Keratinocyte (primary cell): ENCODE data around the gene PHOX2A. TPM values are rescaled to one million over a fixed set of nuclear protein-coding genes. Genes with fewer than 3 reads are reported as not detected.
"Not testable (repeated sequence)": the region's sequence is repeated elsewhere in the genome, so short reads cannot be mapped to it uniquely, and the experiment has no call there.

Experiments
- DNase-seq: peaks from one replicate; pipeline ENCODE4 v3.0.0-alpha.2; 2011; ENCODE audit warnings: low read depth, missing footprints, low spot score
- FAIRE-seq: peaks from 2 replicates; lab custom pipeline; 2011; peaks lifted over from hg19 to GRCh38; lab: Jason Lieb, UNC
- H2AFZ ChIP-seq: 2 replicates; pipeline ENCODE4 v1.6.0; 2012; ENCODE audit warnings: low read length, control low read depth, inconsistent platforms; ENCODE audit not compliant: control insufficient read depth
- H3K27ac ChIP-seq: 2 replicates; pipeline ENCODE4 v1.5.1; 2011; ENCODE audit warnings: low read length; ENCODE audit not compliant: control insufficient read depth, insufficient read depth
- H3K27me3 ChIP-seq: 3 replicates; pipeline ENCODE4 v1.6.0; 2011; ENCODE audit warnings: low read length; ENCODE audit not compliant: control insufficient read depth, insufficient read depth; ENCODE audit errors: extremely low read depth
- H3K36me3 ChIP-seq, 2 experiments: 2 replicates in 1 of 2; 3 replicates in 1 of 2; pipeline ENCODE4 v1.5.1; 2011; ENCODE audit warnings: low read length in 2 of 2, mild to moderate bottlenecking in 1 of 2; ENCODE audit not compliant: control insufficient read depth in 2 of 2, insufficient read depth in 2 of 2; ENCODE audit errors: extremely low read depth in 1 of 2
- H3K4me1 ChIP-seq: 3 replicates; pipeline ENCODE4 v1.5.1; 2011; ENCODE audit warnings: low read length; ENCODE audit not compliant: control insufficient read depth, insufficient read depth; ENCODE audit errors: extremely low read depth
- H3K4me2 ChIP-seq: 3 replicates; pipeline ENCODE4 v1.6.0; 2011; ENCODE audit warnings: low read depth, low read length; ENCODE audit not compliant: control insufficient read depth, insufficient read depth; ENCODE audit errors: extremely low read depth
- H3K4me3 ChIP-seq, 3 experiments: fragments of 200-600 bp in 1 of 3; sonication (generic) in 1 of 3; 2 replicates in 2 of 3; 3 replicates in 1 of 3; pipeline ENCODE4 v1.5.1; 2011 to 2016; ENCODE audit warnings: low read length in 3 of 3, mild to moderate bottlenecking in 3 of 3, control low read depth in 2 of 3, inconsistent platforms in 1 of 3, low read depth in 1 of 3, mixed read lengths in 1 of 3, mixed run types in 1 of 3, moderate library complexity in 1 of 3; ENCODE audit not compliant: control insufficient read depth in 2 of 3, insufficient read depth in 2 of 3; ENCODE audit errors: extremely low read depth in 1 of 3
- H3K79me2 ChIP-seq: 2 replicates; pipeline ENCODE4 v1.6.0; 2012; ENCODE audit warnings: low read length; ENCODE audit not compliant: control insufficient read depth, insufficient read depth
- H3K9ac ChIP-seq: 3 replicates; pipeline ENCODE4 v1.6.0; 2011; ENCODE audit warnings: low read length; ENCODE audit not compliant: control insufficient read depth, insufficient read depth; ENCODE audit errors: extremely low read depth
- H3K9me1 ChIP-seq: 3 replicates; pipeline ENCODE4 v1.6.0; 2011; ENCODE audit warnings: low read length; ENCODE audit not compliant: control insufficient read depth, insufficient read depth; ENCODE audit errors: extremely low read depth
- H3K9me3 ChIP-seq: 2 replicates; pipeline ENCODE4 v1.5.1; 2012; ENCODE audit warnings: low read depth, low read length; ENCODE audit not compliant: control insufficient read depth
- H4K20me1 ChIP-seq: 3 replicates; pipeline ENCODE4 v1.6.0; 2011; ENCODE audit warnings: low read length; ENCODE audit not compliant: control insufficient read depth, insufficient read depth; ENCODE audit errors: extremely low read depth
- EZH2 ChIP-seq: IDR thresholded peaks from one replicate; pipeline ENCODE4 v1.6.1; 2012; ENCODE audit warnings: inconsistent platforms, mild to moderate bottlenecking, low read length, moderate library complexity
- dilution Hi-C: fragments of 300-500 bp; cut with MboI; formaldehyde crosslinking; loops from one replicate; pipeline ENCODE4 v1.7.0; 2020; ENCODE audit warnings: low sequenced_read_pairs; ENCODE audit not compliant: extremely low pct_ligation_motif_present
- polyA plus RNA-seq, 5 experiments: library from polyadenylated mRNA; depleted of rRNA in 3 of 5; stranded (reverse) in 3 of 5; stranded (forward) in 1 of 5; unstranded in 1 of 5; fragments of >200 nt; gene quantifications; 1 replicate in 1 of 5; 2 replicates in 3 of 5; 3 replicates in 1 of 5; pipeline versions ENCODE4 v1.2.1 to v1.2.3, GENCODE V29; 2011 to 2012; ENCODE audit warnings: missing spikeins in 2 of 5, low read depth in 1 of 5, low replicate concordance in 1 of 5
- TF ChIP-seq, protein P1 (sequence below), 3 experiments: IDR thresholded peaks in 1 of 3; conservative IDR thresholded peaks in 1 of 3; optimal IDR thresholded peaks in 1 of 3; 2 replicates in 2 of 3; 3 replicates in 1 of 3; pipeline versions ENCODE3 to v1.5.1; 2011; ENCODE audit warnings: low read length in 3 of 3, mild to moderate bottlenecking in 3 of 3, moderate library complexity in 2 of 3, control low read depth in 1 of 3, inconsistent platforms in 1 of 3; ENCODE audit not compliant: insufficient read depth in 2 of 3; ENCODE audit errors: extremely low read depth in 1 of 3

The PHOX2A gene
- polyA plus RNA-seq, 1 donor (not counting 4 experiments of a cell fraction or from before 2014, with no cell fraction given), result not detected

DNA sequence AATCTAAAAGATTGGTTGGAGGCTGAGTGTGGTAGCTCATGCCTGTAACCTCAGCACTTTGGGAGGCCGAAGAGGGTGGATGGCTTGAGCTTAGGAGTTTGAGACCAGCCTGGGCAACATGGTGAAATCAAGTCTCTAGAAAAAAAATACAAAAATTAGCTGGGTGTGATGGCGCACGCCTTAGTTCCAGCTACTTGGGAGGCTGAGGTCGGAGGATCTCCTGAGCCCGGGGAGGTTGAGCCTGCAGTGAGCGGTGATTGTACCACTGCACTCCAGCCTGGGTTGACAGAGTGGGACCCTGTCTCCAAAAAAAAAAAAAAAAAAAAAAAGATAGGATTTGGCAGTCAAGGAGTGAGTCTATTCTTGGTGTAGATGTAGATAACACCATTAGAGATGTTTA lies 41.4 kb downstream of the PHOX2A start:
- Histone ChIP-seq H3K27me3 (no peaks in the 10 kb centered on the region), H3K9me1 (no peaks in the 10 kb centered on the region), H3K9ac (no peak overlapping the region), H4K20me1 (no peaks in the 10 kb centered on the region), H3K79me2 (no peaks in the 10 kb centered on the region), H3K9me3 (no peaks in the 10 kb centered on the region), H3K4me2 (no peak overlapping the region), H2AFZ (no peak overlapping the region), H3K27ac (no peak overlapping the region), H3K36me3 (no peaks in the 10 kb centered on the region), H3K4me1 (peaks cover 3% of the 10 kb centered on the region), H3K4me3 (no peak overlapping the region)
- TF ChIP-seq, protein P1, sequence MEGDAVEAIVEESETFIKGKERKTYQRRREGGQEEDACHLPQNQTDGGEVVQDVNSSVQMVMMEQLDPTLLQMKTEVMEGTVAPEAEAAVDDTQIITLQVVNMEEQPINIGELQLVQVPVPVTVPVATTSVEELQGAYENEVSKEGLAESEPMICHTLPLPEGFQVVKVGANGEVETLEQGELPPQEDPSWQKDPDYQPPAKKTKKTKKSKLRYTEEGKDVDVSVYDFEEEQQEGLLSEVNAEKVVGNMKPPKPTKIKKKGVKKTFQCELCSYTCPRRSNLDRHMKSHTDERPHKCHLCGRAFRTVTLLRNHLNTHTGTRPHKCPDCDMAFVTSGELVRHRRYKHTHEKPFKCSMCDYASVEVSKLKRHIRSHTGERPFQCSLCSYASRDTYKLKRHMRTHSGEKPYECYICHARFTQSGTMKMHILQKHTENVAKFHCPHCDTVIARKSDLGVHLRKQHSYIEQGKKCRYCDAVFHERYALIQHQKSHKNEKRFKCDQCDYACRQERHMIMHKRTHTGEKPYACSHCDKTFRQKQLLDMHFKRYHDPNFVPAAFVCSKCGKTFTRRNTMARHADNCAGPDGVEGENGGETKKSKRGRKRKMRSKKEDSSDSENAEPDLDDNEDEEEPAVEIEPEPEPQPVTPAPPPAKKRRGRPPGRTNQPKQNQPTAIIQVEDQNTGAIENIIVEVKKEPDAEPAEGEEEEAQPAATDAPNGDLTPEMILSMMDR (optimal IDR thresholded peaks at IDR 0.05 in 1 of 3, IDR thresholded peaks at IDR 0.05 in 1 of 3, conservative IDR thresholded peaks at IDR 0.05 in 1 of 3; ENCODE audit: extremely low read depth in 1 of 3, insufficient read depth in 2 of 3, low read length in 3 of 3), result no peak
- no peak for TF ChIP-seq EZH2
- FAIRE-seq (no peak), DNase-seq (no peak)
- dilution Hi-C loops, result no loop called here

DNA sequence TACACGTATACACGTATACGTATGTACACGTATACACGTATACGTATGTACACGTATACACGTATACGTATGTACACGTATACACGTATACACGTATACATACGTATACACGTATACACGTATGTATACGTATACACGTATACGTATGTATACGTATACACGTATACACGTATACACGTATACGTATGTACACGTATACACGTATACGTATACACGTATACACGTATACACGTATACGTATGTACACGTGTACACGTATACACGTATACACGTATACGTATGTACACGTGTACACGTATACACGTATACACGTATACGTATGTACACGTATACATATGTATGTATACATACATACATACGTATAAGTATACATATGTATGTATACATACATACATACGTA lies 42.5 kb downstream of the PHOX2A start:
- H3K9me1 ChIP-seq, H3K9me3 ChIP-seq, DNase-seq, H3K9ac ChIP-seq, H4K20me1 ChIP-seq, H3K4me2 ChIP-seq, H3K4me3 ChIP-seq, H3K79me2 ChIP-seq, H3K27ac ChIP-seq, dilution Hi-C loops, H2AFZ ChIP-seq, H3K4me1 ChIP-seq, H3K27me3 ChIP-seq, H3K36me3 ChIP-seq, FAIRE-seq: not testable (repeated sequence)

DNA sequence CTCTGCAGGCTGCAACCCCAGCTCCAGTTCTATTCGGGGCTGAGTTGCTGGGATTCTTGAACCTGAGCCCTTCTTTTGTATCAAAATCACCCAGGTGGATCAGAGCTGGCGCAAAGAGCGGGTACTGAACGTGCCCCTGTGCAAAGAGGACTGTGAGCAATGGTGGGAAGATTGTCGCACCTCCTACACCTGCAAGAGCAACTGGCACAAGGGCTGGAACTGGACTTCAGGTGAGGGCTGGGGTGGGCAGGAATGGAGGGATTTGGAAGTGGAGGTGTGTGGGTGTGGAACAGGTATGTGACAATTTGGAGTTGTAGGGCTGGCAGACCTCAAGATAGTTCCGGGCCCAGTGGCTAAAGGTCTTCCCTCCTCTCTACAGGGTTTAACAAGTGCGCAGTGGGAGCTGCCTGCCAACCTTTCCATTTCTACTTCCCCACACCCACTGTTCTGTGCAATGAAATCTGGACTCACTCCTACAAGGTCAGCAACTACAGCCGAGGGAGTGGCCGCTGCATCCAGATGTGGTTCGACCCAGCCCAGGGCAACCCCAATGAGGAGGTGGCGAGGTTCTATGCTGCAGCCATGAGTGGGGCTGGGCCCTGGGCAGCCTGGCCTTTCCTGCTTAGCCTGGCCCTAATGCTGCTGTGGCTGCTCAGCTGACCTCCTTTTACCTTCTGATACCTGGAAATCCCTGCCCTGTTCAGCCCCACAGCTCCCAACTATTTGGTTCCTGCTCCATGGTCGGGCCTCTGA lies 48.3 kb downstream of the PHOX2A start:
- FAIRE-seq (no peak), DNase-seq (no peak)
- H3K4me1 ChIP-seq, result no peaks in the 10 kb centered on the region
- H4K20me1 ChIP-seq, result no peaks in the 10 kb centered on the region
- dilution Hi-C loops, result no loop called here
- no peaks in the 10 kb centered on the region for H3K27me3 ChIP-seq
- no peak for TF ChIP-seq EZH2
- TF ChIP-seq, protein P1 (optimal IDR thresholded peaks at IDR 0.05 in 1 of 3, IDR thresholded peaks at IDR 0.05 in 1 of 3, conservative IDR thresholded peaks at IDR 0.05 in 1 of 3; ENCODE audit: extremely low read depth in 1 of 3, insufficient read depth in 2 of 3, low read length in 3 of 3), result no peak
- H3K79me2 ChIP-seq, result no peaks in the 10 kb centered on the region
- H3K9ac ChIP-seq, result no peak overlapping the region
- H3K36me3 ChIP-seq, result no peaks in the 10 kb centered on the region
- H3K4me3 ChIP-seq, result no peak overlapping the region
- no peak overlapping the region for H3K4me2 ChIP-seq
- H3K9me3 ChIP-seq, result no peaks in the 10 kb centered on the region
- no peak overlapping the region for H2AFZ ChIP-seq
- no peak overlapping the region for H3K27ac ChIP-seq
- H3K9me1 ChIP-seq, result no peaks in the 10 kb centered on the region
